Epithelial cell of proximal tubule (primary cell): ENCODE data around the gene EML6. TPM values are rescaled to one million over a fixed set of nuclear protein-coding genes. Genes with fewer than 3 reads are reported as not detected.

Experiments used
- DNase-seq: peaks from one replicate; pipeline ENCODE4 v3.0.0-alpha.2; 2011; ENCODE audit warnings: low read depth
- H3K4me3 ChIP-seq: 2 replicates; pipeline ENCODE4 v1.5.1; 2011; ENCODE audit warnings: low read depth, mild to moderate bottlenecking, low read length
- total RNA-seq: library from RNA; depleted of rRNA; stranded (reverse); fragments of >200 nt; gene quantifications from 2 replicates; pipeline ENCODE4 v1.2.3, GENCODE V29; 2015
- TF ChIP-seq, protein P1 (sequence below): conservative IDR thresholded peaks from 2 replicates; pipeline ENCODE4 v1.5.1; 2012; ENCODE audit warnings: low read depth, mild to moderate bottlenecking, low read length

The EML6 gene
- total RNA-seq, 1 donor from 2014 or later, result 3.7 TPM

DNA sequence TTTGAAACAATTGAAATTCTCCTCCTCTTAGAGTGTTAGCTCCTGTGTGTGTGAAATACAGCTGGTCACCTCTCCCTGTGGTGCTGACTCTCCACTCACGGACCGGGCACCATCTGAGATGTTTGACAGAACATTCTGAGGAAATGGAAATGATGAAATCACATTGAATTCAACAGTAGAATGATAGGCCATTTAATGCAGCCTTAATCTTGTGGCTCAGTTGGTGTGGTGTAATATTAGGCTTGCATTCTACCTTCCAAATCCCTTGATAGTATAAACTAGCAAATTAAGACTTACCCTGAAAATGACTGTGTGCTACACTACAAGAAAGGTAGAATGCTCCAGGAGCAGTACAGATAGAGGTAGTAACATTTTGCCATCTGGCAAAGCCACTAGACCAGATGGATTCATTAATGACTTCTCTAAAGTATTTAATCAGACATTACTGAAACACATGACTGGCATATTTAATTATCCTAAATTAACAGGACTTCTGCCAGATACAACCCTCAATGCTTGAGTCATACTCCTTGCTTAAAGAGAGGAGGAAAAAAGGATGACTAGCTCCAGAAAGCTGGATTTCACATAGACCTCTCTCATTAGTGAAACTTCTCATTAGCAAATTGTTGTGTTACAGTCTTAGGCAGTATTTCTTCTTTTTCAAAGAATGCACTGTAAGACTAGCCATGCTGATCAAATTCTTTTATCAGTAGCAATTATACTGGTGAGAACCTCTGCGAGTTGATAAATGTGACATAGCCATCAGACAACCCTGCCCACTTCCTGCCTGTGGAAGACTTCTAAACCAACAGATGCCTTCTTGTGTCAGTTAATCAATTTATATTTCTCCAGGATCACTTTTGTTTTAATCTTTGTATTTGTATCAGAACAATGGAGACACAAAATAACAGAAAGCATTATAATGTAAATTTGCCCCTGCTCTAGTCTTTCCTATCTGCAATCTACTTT, 80.6 kb downstream of the EML6 start:
- DNase-seq, result no peak
- no peak overlapping the region for H3K4me3 ChIP-seq
- TF ChIP-seq, protein P1, sequence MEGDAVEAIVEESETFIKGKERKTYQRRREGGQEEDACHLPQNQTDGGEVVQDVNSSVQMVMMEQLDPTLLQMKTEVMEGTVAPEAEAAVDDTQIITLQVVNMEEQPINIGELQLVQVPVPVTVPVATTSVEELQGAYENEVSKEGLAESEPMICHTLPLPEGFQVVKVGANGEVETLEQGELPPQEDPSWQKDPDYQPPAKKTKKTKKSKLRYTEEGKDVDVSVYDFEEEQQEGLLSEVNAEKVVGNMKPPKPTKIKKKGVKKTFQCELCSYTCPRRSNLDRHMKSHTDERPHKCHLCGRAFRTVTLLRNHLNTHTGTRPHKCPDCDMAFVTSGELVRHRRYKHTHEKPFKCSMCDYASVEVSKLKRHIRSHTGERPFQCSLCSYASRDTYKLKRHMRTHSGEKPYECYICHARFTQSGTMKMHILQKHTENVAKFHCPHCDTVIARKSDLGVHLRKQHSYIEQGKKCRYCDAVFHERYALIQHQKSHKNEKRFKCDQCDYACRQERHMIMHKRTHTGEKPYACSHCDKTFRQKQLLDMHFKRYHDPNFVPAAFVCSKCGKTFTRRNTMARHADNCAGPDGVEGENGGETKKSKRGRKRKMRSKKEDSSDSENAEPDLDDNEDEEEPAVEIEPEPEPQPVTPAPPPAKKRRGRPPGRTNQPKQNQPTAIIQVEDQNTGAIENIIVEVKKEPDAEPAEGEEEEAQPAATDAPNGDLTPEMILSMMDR, result no peak

- TF ChIP-seq, protein P1, result no peak
- H3K4me3 ChIP-seq, result no peak overlapping the region
- DNase-seq, result no peak
Measured at GRCh38 chr2:54805255-54805654, 81.8 kb downstream of the EML6 start.

DNA sequence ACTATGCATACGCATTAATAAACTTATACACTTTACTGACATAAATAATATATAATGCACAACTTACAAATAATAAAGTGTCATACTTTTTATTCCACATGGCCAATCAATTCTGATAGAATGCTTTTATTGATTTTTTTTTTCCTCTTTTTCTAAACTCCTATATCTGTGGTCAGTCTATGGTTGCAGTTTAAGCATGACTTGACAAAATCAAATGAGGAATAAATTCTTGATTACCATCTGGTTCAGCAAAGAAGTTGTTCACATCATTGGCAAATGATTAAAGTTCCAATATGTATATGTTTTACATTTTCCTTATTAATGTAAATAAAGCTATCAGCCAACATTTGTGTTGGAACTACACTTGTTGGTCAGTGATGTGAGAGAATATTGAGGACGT, 83.5 kb downstream of the EML6 start:
- H3K4me3 ChIP-seq, result no peak overlapping the region
- TF ChIP-seq, protein P1, result no peak
- DNase-seq, result no peak

DNA sequence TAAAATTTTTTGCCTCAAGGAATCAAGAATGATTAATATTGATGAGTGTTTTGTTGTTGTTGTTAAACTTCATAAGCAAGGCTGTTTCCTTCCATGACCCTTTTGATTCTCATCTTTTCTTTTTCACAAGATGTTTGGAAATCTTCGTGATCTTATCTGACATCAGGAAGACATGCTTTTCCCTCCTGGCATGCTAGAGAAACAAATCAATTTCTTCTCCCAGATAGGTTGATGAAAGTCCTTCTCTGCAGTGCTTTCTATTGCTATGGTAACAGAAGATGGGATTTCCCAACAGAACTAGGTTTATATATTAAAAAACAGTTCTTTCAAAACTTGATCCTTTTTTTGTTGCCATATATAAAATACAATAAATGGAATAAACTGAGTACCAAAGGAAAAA, 85.2 kb downstream of the EML6 start:
- TF ChIP-seq, protein P1, result no peak
- DNase-seq, result no peak

GRCh38 chr2:54809819-54810218, 86.4 kb downstream of the EML6 start:
- H3K4me3 ChIP-seq, result no peak overlapping the region
- DNase-seq, result no peak

More for the DNA sequence above, 85.2 kb downstream of the EML6 start:
- H3K4me3 ChIP-seq, result no peak overlapping the region

GRCh38 chr2:54810246-54810645, 86.8 kb downstream of the EML6 start:
- H3K4me3 ChIP-seq, result no peak overlapping the region
- TF ChIP-seq, protein P1, result no peak
- no peak for DNase-seq

More at GRCh38 chr2:54809819-54810218, 86.4 kb downstream of the EML6 start:
- TF ChIP-seq, protein P1, result no peak
